Breast epithelium (tissue), 3 donors: ENCODE measurements around the gene HSD11B2.

Source experiments
- CTCF ChIP-seq, 3 donors: fragments of 450-650 bp; IDR thresholded peaks; one replicate each; pipeline ENCODE4 v1.5.1; 2016 to 2017; ENCODE audit warnings: antibody characterized with exemption in 3 of 3, mild to moderate bottlenecking in 3 of 3, moderate library complexity in 3 of 3
- POLR2A ChIP-seq: fragments of 450-650 bp; IDR thresholded peaks from one replicate; pipeline ENCODE4 v1.6.1; 2016; ENCODE audit warnings: antibody characterized with exemption, mild to moderate bottlenecking, moderate library complexity
- POLR2AphosphoS5 ChIP-seq, 3 donors: sonication (generic); formaldehyde crosslinking; IDR thresholded peaks; one replicate each; pipeline ENCODE4 v1.6.1; 2017; ENCODE audit warnings: antibody characterized with exemption in 3 of 3

GRCh38 chr16:67461600-67462278 is 30.8 kb downstream of the HSD11B2 start:
- TF ChIP-seq CTCF (IDR thresholded peaks at IDR 0.05) = no peak
- TF ChIP-seq POLR2A = no peak
- peak; percentile 29 to 92 (median 80) for TF ChIP-seq POLR2AphosphoS5 (IDR thresholded peaks at IDR 0.05)
